HG03575 (cell line): ENCODE data around the gene MANSC1.

Experiments used
- ATAC-seq: cut with Tn5 transposase; IDR thresholded peaks from one replicate; pipeline ENCODE4 v1.9.1; 2021; ENCODE audit not compliant: unreplicated experiment, insufficient number of reproducible peaks, low FRiP score; ENCODE audit errors: extremely low read depth

MANSC1 gene

GRCh38 chr12:12282202-12282601 is 67.8 kb downstream of the MANSC1 start:
- ATAC-seq = no peak

GRCh38 chr12:12281134-12281533 is 68.9 kb downstream of the MANSC1 start:
- ATAC-seq = no peak

- ATAC-seq = no peak
Observed at GRCh38 chr12:12278899-12279298, 71.1 kb downstream of the MANSC1 start.
